Astrocyte of the cerebellum (primary cell): ENCODE results near the gene BBIP1.
A peak's percentile ranks its signal among the peaks of the same experiment; 100 is the strongest.

Experiments used
- DNase-seq: peaks from one replicate; pipeline ENCODE4 v3.0.0-alpha.2; 2011; ENCODE audit warnings: low read depth
- H3K4me3 ChIP-seq: 2 replicates; pipeline ENCODE4 v1.5.1; 2011; ENCODE audit warnings: mild to moderate bottlenecking, low read depth, low read length, moderate library complexity
- in situ Hi-C: cut with HindIII; loops from 2 replicates; pipeline ENCODE4 v1.10.0; 2017; ENCODE audit warnings: low sequenced_read_pairs
- TF ChIP-seq, protein P1 (sequence below): IDR thresholded peaks from 2 replicates; pipeline ENCODE4 v1.5.1; 2012; ENCODE audit warnings: low read length, low read depth, moderate library complexity, mild to moderate bottlenecking; ENCODE audit errors: missing control alignments

The BBIP1 gene

DNA sequence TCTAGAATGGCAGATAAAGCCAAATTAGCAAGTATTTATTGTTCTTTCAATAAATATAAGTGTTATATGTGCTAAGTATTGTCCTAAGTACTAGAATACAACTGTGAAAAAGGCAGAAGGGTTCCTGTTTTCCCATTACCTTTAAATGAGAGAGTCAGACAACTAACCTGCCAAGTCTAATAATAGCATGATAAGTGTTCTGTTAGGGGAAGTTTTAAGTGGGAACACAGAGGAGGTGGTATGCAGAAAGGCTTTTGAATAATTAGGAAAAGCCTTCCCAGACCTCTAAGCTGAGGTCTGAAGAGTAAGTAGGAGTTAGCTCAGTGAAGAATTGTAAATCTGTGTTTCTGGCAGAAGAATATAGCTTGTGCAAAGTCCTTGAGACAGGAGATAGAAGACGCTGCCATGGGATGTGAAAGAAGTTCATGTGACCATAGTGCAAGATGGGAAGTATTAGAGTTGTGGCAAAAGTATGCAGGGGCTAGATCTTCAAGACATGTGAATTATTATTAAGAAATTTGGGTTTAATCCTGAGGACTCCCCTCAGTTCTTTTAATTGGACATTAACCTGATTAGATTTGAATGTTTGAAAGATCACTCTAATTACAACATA is 12.9 kb upstream of the BBIP1 start:
- TF ChIP-seq, protein P1, sequence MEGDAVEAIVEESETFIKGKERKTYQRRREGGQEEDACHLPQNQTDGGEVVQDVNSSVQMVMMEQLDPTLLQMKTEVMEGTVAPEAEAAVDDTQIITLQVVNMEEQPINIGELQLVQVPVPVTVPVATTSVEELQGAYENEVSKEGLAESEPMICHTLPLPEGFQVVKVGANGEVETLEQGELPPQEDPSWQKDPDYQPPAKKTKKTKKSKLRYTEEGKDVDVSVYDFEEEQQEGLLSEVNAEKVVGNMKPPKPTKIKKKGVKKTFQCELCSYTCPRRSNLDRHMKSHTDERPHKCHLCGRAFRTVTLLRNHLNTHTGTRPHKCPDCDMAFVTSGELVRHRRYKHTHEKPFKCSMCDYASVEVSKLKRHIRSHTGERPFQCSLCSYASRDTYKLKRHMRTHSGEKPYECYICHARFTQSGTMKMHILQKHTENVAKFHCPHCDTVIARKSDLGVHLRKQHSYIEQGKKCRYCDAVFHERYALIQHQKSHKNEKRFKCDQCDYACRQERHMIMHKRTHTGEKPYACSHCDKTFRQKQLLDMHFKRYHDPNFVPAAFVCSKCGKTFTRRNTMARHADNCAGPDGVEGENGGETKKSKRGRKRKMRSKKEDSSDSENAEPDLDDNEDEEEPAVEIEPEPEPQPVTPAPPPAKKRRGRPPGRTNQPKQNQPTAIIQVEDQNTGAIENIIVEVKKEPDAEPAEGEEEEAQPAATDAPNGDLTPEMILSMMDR, result no peak
- no peak overlapping the region for H3K4me3 ChIP-seq
- no peak for DNase-seq
- in situ Hi-C loops, result no loop called here

DNA sequence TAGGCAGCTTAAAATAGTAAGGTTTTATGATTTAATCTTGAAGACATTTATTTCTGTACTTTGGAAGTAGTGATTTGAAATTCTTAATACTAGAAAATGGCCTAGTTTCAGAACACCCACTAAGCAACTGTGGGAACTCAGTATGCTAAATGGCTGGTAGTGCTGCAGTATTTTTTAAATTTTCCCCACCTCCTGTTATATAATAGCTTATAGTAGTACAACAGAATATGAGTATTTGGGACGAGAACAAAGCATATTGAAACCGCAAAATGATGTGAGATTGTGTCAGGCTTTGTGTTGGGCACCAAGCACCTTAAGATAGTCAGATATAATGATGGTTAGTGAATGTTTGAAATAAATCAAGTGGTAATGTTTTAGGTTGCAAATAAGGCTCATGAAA is 8.5 kb upstream of the BBIP1 start:
- TF ChIP-seq, protein P1, result no peak
- in situ Hi-C loops, result no loop called here
- no peak for DNase-seq
- H3K4me3 ChIP-seq, result no peak overlapping the region

DNA sequence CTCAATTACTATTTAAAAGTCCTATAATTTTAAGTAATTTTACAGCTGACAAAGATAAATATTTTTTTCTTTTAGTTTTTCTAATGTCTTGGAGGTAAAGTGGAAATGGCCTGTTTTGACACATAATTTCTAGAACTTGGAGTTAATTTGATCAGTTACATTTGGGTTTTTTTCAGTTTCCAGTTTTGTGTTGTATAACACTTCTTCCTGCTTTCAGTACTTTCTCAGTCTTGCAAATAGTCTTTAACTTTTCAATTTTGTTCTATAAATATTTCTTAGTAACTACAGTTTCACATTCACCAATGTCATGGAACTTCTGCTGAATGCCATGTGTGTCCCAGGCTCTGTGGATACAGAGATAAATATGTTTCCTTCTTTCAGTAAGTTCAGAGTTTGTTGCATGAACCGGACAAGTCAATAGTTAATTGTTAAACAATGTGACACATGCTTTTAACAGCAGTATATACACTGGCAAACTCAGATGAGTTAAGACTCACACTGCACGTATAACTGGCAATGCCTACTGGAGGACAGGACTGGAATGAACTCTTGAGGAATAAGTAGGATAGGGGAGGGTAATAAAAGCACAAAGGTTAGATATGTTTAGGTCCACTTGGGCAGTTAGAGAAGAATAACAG is 5.0 kb upstream of the BBIP1 start:
- in situ Hi-C loops, result no loop called here
- DNase-seq, result no peak
- H3K4me3 ChIP-seq, result no peak overlapping the region
- TF ChIP-seq, protein P1, result no peak

DNA sequence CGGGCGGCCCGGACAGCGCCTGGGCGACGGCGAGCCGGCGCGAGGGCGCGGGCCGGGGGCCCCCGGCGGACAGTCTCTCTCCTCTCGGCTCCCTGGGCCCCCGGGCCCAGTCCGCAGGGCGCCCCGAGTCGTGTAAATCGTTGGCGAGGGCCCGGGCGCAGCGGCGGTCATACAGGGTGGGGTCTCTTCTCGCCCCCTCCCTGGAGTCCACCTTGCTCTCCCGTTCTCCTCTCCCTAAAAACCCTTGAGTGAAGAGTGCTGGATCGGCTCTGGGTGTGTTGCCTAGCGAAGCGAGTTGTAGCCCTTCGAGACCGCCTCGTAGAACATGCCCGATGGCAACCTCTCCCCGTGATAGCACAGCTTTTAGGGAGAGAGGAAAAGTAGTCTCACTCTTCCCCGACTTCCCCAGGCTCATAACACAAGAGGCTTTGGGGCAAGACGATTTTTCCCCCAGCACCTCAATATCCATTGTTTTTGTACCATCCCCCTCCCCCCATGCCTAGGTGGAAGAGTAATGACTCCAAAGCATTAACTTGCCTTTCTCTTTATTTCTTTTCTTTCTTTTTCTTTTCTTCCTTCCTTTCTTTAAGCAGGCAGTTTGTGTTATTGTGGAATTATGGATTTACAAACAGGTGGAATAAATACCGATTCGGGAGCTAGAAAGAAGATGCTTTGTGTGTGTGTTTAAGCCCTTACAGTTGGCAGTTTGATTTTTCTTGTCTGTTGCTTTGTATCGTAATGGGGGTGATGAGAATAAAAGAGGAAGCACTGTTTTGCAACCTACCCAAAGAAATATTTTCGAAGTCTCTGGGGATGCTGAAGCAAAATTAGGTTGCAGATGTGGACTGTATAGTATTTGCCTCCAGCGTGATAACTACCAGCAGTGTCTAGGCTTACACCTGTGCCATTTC is 1.2 kb upstream of the BBIP1 start:
- in situ Hi-C loops, result no loop called here
- TF ChIP-seq, protein P1, result no peak
- DNase-seq, result no peak
- peak overlapping the region; percentile 66 for H3K4me3 ChIP-seq

DNA sequence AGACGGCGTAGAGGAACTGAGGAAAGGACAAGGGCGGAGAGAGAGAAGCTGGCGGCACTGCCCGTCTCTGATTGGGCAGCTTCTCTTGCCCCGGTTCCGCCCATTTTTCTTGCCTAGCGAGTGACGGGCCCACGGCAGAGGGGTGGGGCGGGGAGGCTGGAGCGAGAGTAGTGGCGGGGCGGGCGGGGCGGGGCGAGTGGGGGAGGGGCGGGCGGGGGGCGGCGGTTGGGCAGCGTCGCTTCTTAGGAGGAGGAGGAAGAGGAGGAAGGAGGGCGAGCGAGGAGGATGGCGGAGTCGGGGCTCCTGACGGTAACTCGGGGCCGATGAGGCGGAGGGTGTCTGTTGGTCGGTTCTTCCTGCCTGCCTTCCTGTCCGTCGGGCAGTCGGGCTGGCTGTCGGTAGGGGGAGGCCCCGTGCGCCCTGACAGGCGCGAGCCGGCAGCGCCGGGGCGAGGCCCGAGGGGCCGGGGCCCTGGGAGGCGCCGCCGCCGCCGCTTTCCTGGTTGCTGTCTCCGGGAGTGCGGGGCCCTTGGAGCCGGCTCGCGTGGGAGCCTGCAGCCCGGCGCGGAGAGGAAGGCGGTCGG is 460 bp upstream of the BBIP1 start, which contains the start of gene SHOC2:
SHOC2 (plus strand) TSS at position 256 of the 583 bp plus-strand sequence. CDS start 44,755 bp downstream, outside the sequence.
- no peak for DNase-seq

More for the DNA sequence above, 460 bp upstream of the BBIP1 start, which contains the start of gene SHOC2:
- in situ Hi-C loops, result no loop called here
- peak within 1 kb of the TSS; percentile 69 for H3K4me3 ChIP-seq
- TF ChIP-seq, protein P1, result peak; percentile 36
